Right atrium auricular region (tissue), 2 donors: ENCODE data around the gene LIME1. TPM values are rescaled to one million over a fixed set of nuclear protein-coding genes. Genes with fewer than 3 reads are reported as not detected.

ENCODE experiments used
- DNase-seq: peaks from one replicate; pipeline ENCODE4 v3.0.0-alpha.2; 2019; ENCODE audit warnings: low spot score
- H3K27ac ChIP-seq, 2 donors: fragments of 200-600 bp; sonication (generic); 1 replicate in 1 of 2; 2 replicates in 1 of 2; pipeline ENCODE4 v1.5.1; 2016 to 2019
- H3K27me3 ChIP-seq, 2 donors: fragments of 200-600 bp; sonication (generic); one replicate each; pipeline versions ENCODE4 v1.5.1 to v1.6.0; 2017 to 2019
- H3K36me3 ChIP-seq: fragments of 200-600 bp; sonication (generic); one replicate; pipeline ENCODE4 v1.5.1; 2016
- H3K4me1 ChIP-seq, 2 donors: fragments of 200-600 bp; sonication (generic); one replicate each; pipeline versions ENCODE4 v1.5.1 to v1.6.0; 2017 to 2019
- H3K4me3 ChIP-seq, 2 donors: fragments of 200-600 bp; sonication (generic); 1 replicate in 1 of 2; 2 replicates in 1 of 2; pipeline ENCODE4 v1.5.1; 2017 to 2019; ENCODE audit warnings: mild to moderate bottlenecking in 1 of 2, moderate library complexity in 1 of 2
- H3K9me3 ChIP-seq, 2 donors: fragments of 200-600 bp; sonication (generic); one replicate each; pipeline ENCODE4 v1.5.1; 2019
- CTCF ChIP-seq, 2 donors: fragments of 200-600 bp; sonication (generic); IDR thresholded peaks; one replicate each; pipeline ENCODE4 v1.5.1; 2019; ENCODE audit warnings: antibody characterized with exemption in 2 of 2
- total RNA-seq, 2 donors: library from RNA; depleted of rRNA; stranded (reverse); fragments of >200 nt; gene quantifications; one replicate each; pipeline ENCODE4 v1.1.0, GENCODE V29; 2016

Gene LIME1
- total RNA-seq, 2 donors from 2014 or later, result 2.4 to 2.5 TPM

DNA sequence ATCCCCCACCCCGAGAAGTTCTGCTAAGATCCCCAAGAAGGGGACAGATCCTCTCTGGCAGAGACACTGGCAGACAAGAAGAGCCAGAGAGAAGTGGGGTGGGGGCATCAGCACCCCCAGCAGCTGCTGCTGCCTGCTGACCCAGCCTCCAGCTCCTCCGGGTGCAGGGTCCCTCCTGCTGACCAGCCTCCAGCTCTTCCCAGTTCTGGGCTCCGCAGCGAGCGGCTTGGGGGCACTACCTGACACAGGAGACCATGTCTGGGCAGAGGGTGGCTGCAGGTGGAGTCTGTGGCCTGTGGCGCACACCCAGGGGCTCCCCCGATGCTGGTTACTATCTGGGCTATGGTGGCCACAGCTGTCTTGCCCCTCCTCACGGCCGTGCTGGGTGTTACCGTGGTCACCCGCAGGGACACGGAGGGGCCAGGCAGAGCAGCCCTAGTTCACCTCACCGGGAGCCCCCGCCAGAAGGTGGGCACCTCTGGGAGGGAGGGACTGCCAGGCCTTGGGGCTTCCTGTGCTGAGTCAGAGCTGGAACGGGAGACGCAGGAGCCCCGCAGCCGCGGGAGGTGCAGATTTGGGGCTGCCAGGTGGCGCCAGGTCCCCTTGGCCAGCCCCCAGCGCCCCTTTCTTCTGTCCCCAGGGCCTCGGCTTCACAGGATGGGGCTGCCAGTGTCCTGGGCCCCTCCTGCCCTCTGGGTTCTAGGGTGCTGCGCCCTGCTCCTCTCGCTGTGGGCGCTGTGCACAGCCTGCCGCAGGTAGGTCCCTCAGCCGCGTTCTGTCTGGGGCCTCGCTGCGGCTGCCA is 630 bp downstream of the LIME1 start:
- Histone ChIP-seq H3K4me1 (peaks cover 0 to 40% of the 10 kb centered on the region in 2 donors), H3K27ac (no peak overlapping the region), H3K4me3 (peak overlapping the region in 1 of 2 donors; percentile 29), H3K27me3 (no peaks in the 10 kb centered on the region), H3K9me3 (no peaks in the 10 kb centered on the region), H3K36me3 (peaks cover 33% of the 10 kb centered on the region)
- DNase-seq, result no peak
- TF ChIP-seq CTCF (IDR thresholded peaks at IDR 0.05), result no peak

DNA sequence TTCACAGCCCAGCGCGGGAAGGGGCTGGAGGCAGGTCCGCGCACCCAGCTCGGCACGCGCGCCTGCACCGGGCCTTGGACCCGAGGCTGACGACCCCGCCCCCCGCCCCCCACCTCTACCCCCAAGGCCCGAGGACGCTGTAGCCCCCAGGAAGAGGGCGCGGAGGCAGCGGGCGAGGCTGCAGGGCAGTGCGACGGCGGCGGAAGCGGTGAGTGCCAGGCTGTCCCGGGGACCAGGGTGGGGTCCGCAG is 1.2 kb downstream of the LIME1 start:
- DNase-seq, result no peak
- Histone ChIP-seq H3K9me3 (no peaks in the 10 kb centered on the region), H3K27ac (no peak overlapping the region), H3K4me3 (peak overlapping the region in 1 of 2 donors; percentile 29), H3K36me3 (peaks cover 39% of the 10 kb centered on the region), H3K4me1 (peaks cover 0 to 40% of the 10 kb centered on the region in 2 donors), H3K27me3 (no peaks in the 10 kb centered on the region)
- no peak for TF ChIP-seq CTCF (IDR thresholded peaks at IDR 0.05)

- peaks cover 0 to 40% of the 10 kb centered on the region in 2 donors for H3K4me1 ChIP-seq
- H3K9me3 ChIP-seq, result no peaks in the 10 kb centered on the region
- no peaks in the 10 kb centered on the region for H3K27me3 ChIP-seq
- DNase-seq, result no peak
- no peak for TF ChIP-seq CTCF (IDR thresholded peaks at IDR 0.05)
- peaks cover 44% of the 10 kb centered on the region for H3K36me3 ChIP-seq
- peak overlapping the region; percentile 91 to 93 for H3K27ac ChIP-seq
- H3K4me3 ChIP-seq, result peak overlapping the region in 1 of 2 donors; percentile 61
Observed at GRCh38 chr20:63737945-63738686, 1.7 kb downstream of the LIME1 start.

DNA sequence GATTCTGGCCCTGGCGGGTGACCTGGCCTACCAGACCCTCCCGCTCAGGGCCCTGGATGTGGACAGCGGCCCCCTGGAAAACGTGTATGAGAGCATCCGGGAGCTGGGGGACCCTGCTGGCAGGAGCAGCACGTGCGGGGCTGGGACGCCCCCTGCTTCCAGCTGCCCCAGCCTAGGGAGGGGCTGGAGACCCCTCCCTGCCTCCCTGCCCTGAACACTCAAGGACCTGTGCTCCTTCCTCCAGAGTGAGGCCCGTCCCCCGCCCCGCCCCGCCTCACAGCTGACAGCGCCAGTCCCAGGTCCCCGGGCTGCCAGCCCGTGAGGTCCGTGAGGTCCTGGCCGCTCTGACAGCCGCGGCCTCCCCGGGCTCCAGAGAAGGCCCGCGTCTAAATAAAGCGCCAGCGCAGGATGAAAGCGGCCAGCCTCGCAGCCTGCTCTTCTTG is 2.2 kb downstream of the LIME1 start:
- DNase-seq, result peak; percentile 73
- H3K4me3 ChIP-seq, result peak overlapping the region; percentile 43 to 61
- no peaks in the 10 kb centered on the region for H3K9me3 ChIP-seq
- no peak for TF ChIP-seq CTCF (IDR thresholded peaks at IDR 0.05)
- peak overlapping the region; percentile 91 to 93 for H3K27ac ChIP-seq
- no peaks in the 10 kb centered on the region for H3K27me3 ChIP-seq
- H3K4me1 ChIP-seq, result peaks cover 0 to 40% of the 10 kb centered on the region in 2 donors
- peaks cover 44% of the 10 kb centered on the region for H3K36me3 ChIP-seq

- no peak for DNase-seq
Observed at GRCh38 chr20:63739130-63740069, 2.9 kb downstream of the LIME1 start, which contains the start of gene SLC2A4RG. SLC2A4RG (plus strand) TSS chr20:63739776; CDS start chr20:63739913, 137 bp downstream.

More at GRCh38 chr20:63739130-63740069, 2.9 kb downstream of the LIME1 start, which contains the start of gene SLC2A4RG:
- H3K4me3 ChIP-seq, result peak within 1 kb of the TSS; percentile 70 to 74
- H3K27me3 ChIP-seq, result no peaks in the 10 kb centered on the region
- H3K36me3 ChIP-seq, result peaks cover 40% of the 10 kb centered on the region
- TF ChIP-seq CTCF (IDR thresholded peaks at IDR 0.05), result no peak
- no peaks in the 10 kb centered on the region for H3K9me3 ChIP-seq
- H3K4me1 ChIP-seq, result peaks cover 0 to 40% of the 10 kb centered on the region in 2 donors
- peak within 1 kb of the TSS; percentile 94 for H3K27ac ChIP-seq
